Gastrocnemius medialis (tissue), 4 donors: ENCODE measurements around the gene GNG3.

Experiments
- CTCF ChIP-seq, 5 experiments: fragments of 450-650 bp in 3 of 5; fragments of 200-600 bp in 2 of 5; sonication (generic) in 2 of 5; IDR thresholded peaks in 4 of 5; conservative IDR thresholded peaks in 1 of 5; 1 replicate in 4 of 5; 2 replicates in 1 of 5; pipeline ENCODE4 v1.5.1; 2016 to 2019; ENCODE audit warnings: antibody characterized with exemption in 5 of 5, mild to moderate bottlenecking in 3 of 5, moderate library complexity in 3 of 5
- POLR2A ChIP-seq, 2 donors: fragments of 450-650 bp; IDR thresholded peaks; one replicate each; pipeline ENCODE4 v1.6.1; 2017; ENCODE audit warnings: antibody characterized with exemption in 2 of 2, mild to moderate bottlenecking in 2 of 2, moderate library complexity in 2 of 2

- no peak for TF ChIP-seq POLR2A (IDR thresholded peaks at IDR 0.05)
- TF ChIP-seq CTCF (IDR thresholded peaks at IDR 0.05 in 4 of 5, conservative IDR thresholded peaks at IDR 0.05 in 1 of 5), result no peak
Measured at GRCh38 chr11:62667460-62667859, 40.0 kb upstream of the GNG3 start.
